ENCODE data around the gene PEDS1.

The PEDS1 gene

GRCh38 chr20:50129662-50130355, 23.7 kb downstream of the PEDS1 start:
- no peak for TF ChIP-seq CTCF (conservative IDR thresholded peaks at IDR 0.05; ENCODE audit: low read length)
- no peak overlapping the region for H3K4me3 ChIP-seq (ENCODE audit: low read length)
- DNase-seq (ENCODE audit: low read depth) = no peak

- no peak for DNase-seq (ENCODE audit: low read depth)
- TF ChIP-seq CTCF (conservative IDR thresholded peaks at IDR 0.05; ENCODE audit: low read length) = no peak
Measured at GRCh38 chr20:50128520-50128905, 25.0 kb downstream of the PEDS1 start.

GRCh38 chr20:50127587-50128519, 25.7 kb downstream of the PEDS1 start:
- no peak for TF ChIP-seq CTCF (conservative IDR thresholded peaks at IDR 0.05; ENCODE audit: low read length)
- no peak overlapping the region for H3K4me3 ChIP-seq (ENCODE audit: low read length)
- no peak for DNase-seq (ENCODE audit: low read depth)

More at GRCh38 chr20:50128520-50128905, 25.0 kb downstream of the PEDS1 start:
- no peak overlapping the region for H3K4me3 ChIP-seq (ENCODE audit: low read length)

GRCh38 chr20:50126662-50127061, 26.9 kb downstream of the PEDS1 start:
- no peak for TF ChIP-seq CTCF (conservative IDR thresholded peaks at IDR 0.05; ENCODE audit: low read length)
- no peak for DNase-seq (ENCODE audit: low read depth)
- no peak overlapping the region for H3K4me3 ChIP-seq (ENCODE audit: low read length)

GRCh38 chr20:50125279-50125678, 28.2 kb downstream of the PEDS1 start:
- H3K4me3 ChIP-seq (ENCODE audit: low read length) = no peak overlapping the region

GRCh38 chr20:50124496-50124895, 29.0 kb downstream of the PEDS1 start:
- no peak overlapping the region for H3K4me3 ChIP-seq (ENCODE audit: low read length)
- no peak for TF ChIP-seq CTCF (conservative IDR thresholded peaks at IDR 0.05; ENCODE audit: low read length)
- DNase-seq (ENCODE audit: low read depth) = no peak

More at GRCh38 chr20:50125279-50125678, 28.2 kb downstream of the PEDS1 start:
- no peak for TF ChIP-seq CTCF (conservative IDR thresholded peaks at IDR 0.05; ENCODE audit: low read length)
- DNase-seq (ENCODE audit: low read depth) = no peak

Measured in AG10803 (cell line).